Measurements from ENCODE around the gene PHACTR2. TPM values are rescaled to one million over a fixed set of nuclear protein-coding genes. Genes with fewer than 3 reads are reported as not detected.

PHACTR2 gene
- total and polyA plus RNA-seq, 2 of the 13 experiments (the other 11 are each of a cell fraction or from before 2014, with no cell fraction given) = 11.3 to 28.2 TPM

GRCh38 chr6:143806282-143807102, 128.7 kb downstream of the PHACTR2 start:
- peaks cover 7 to 16% of the 10 kb centered on the region in 2 experiments; a peak in 4 of 5 replicates for H3K36me3 ChIP-seq (replicated peaks in 1 of 2; ENCODE audit: control insufficient read depth in 1 of 2, insufficient read depth in 2 of 2, low read length in 2 of 2)
- no peak overlapping the region for H3K9ac ChIP-seq (ENCODE audit: insufficient read depth, low read depth, low read length)
- H3K27ac ChIP-seq (ENCODE audit: extremely low read length, insufficient read depth, low read length) = no peak overlapping the region
- no peak overlapping the region for H3K4me2 ChIP-seq (ENCODE audit: low read depth, low read length)
- CTCF ChIA-PET (ENCODE audit: low intra/inter-chr PET ratio, low total read pairs) = no interaction called here
- H3K4me3 ChIP-seq (replicated peaks in 1 of 3; ENCODE audit: insufficient read depth in 1 of 3, low read depth in 2 of 3, low read length in 3 of 3) = no peak overlapping the region
- H2AFZ ChIP-seq (ENCODE audit: low read length) = no peak overlapping the region
- in situ Hi-C loops (cut with HindIII; ENCODE audit: extremely low pct_ligation_motif_present, low pct_unique_long_range_greater_than_20kb) (no loop called here), intact Hi-C loops (cut with micrococcal nuclease; ENCODE audit: unreplicated experiment) (no loop called here)
- H3K4me1 ChIP-seq (ENCODE audit: insufficient read depth, low read length) = no peaks in the 10 kb centered on the region
- no TSS peak for BruUV-seq (replicated peaks)
- whole genome bisulfite sequencing (ENCODE audit: low lambda C conversion rate) = 98% methylated on average over 8 of the region's 8 CpGs
- FAIRE-seq (no peak), ATAC-seq (no peak), DNase-seq (ENCODE audit: low spot score) (no peak)
- no peaks in the 10 kb centered on the region for H3K79me2 ChIP-seq (ENCODE audit: insufficient read depth, low read length)
- POLR2A ChIA-PET = no interaction called here
- H3K27me3 ChIP-seq (ENCODE audit: control insufficient read depth in 1 of 2, insufficient read depth in 2 of 2, low read length in 2 of 2) = no peaks in the 10 kb centered on the region
- H3K9me3 ChIP-seq (ENCODE audit: low read length) = no peaks in the 10 kb centered on the region
- no peaks in the 10 kb centered on the region for H4K20me1 ChIP-seq (ENCODE audit: insufficient read depth, low read length)
- TF ChIP-seq ZNF484 (CRISPR knock-in tag; IDR thresholded peaks at IDR 0.05; ENCODE audit: borderline replicate concordance, low read depth) (no peak), ZKSCAN1 (IDR thresholded peaks at IDR 0.05; ENCODE audit: low read length) (no peak), ZMYM4 (CRISPR knock-in tag; IDR thresholded peaks at IDR 0.05) (no peak), E2F1 (CRISPR knock-in tag; IDR thresholded peaks at IDR 0.05) (no peak), CREB1 (IDR thresholded peaks at IDR 0.05) (no peak), CREB1 (CRISPR knock-in tag; IDR thresholded peaks at IDR 0.05) (no peak), ZNF607 (CRISPR knock-in tag; IDR thresholded peaks at IDR 0.05; ENCODE audit: borderline replicate concordance) (no peak), JDP2 (CRISPR knock-in tag; IDR thresholded peaks at IDR 0.05; ENCODE audit: borderline replicate concordance) (no peak), SOX6 (IDR thresholded peaks at IDR 0.05) (no peak), SOX6 (CRISPR knock-in tag; IDR thresholded peaks at IDR 0.05) (no peak), ARID2 (CRISPR knock-in tag; IDR thresholded peaks at IDR 0.05; ENCODE audit: borderline replicate concordance) (no peak), SP140L (CRISPR knock-in tag; IDR thresholded peaks at IDR 0.05; ENCODE audit: borderline replicate concordance) (no peak), TCF7L2 (IDR thresholded peaks at IDR 0.05; ENCODE audit: low read depth, low read length) (no peak), ZNF3 (CRISPR knock-in tag; IDR thresholded peaks at IDR 0.05) (no peak), FOXO4 (CRISPR knock-in tag; conservative IDR thresholded peaks at IDR 0.05) (no peak), POLR2AphosphoS2 (IDR thresholded peaks at IDR 0.05; ENCODE audit: low read depth, low read length) (no peak)
- TF ChIP-seq, protein P1, sequence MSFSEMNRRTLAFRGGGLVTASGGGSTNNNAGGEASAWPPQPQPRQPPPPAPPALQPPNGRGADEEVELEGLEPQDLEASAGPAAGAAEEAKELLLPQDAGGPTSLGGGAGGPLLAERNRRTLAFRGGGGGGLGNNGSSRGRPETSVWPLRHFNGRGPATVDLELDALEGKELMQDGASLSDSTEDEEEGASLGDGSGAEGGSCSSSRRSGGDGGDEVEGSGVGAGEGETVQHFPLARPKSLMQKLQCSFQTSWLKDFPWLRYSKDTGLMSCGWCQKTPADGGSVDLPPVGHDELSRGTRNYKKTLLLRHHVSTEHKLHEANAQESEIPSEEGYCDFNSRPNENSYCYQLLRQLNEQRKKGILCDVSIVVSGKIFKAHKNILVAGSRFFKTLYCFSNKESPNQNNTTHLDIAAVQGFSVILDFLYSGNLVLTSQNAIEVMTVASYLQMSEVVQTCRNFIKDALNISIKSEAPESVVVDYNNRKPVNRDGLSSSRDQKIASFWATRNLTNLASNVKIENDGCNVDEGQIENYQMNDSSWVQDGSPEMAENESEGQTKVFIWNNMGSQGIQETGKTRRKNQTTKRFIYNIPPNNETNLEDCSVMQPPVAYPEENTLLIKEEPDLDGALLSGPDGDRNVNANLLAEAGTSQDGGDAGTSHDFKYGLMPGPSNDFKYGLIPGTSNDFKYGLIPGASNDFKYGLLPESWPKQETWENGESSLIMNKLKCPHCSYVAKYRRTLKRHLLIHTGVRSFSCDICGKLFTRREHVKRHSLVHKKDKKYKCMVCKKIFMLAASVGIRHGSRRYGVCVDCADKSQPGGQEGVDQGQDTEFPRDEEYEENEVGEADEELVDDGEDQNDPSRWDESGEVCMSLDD (CRISPR knock-in tag; IDR thresholded peaks at IDR 0.05; ENCODE audit: borderline replicate concordance) = no peak

Measured in HepG2 (cell line).